ENCODE measurements around the gene C2orf49.

The C2orf49 gene

GRCh38 chr2:105337122-105338019 is at the start of gene C2orf49:
C2orf49 (plus strand) TSS chr2:105337540; CDS start chr2:105337588, 48 bp downstream.
- peak; percentile 79 to 80 for DNase-seq (ENCODE audit: low read depth in 2 of 2)

- no peak for DNase-seq (ENCODE audit: low read depth in 2 of 2)
These were observed 49.6 kb upstream of the C2orf49 start for GRCh38 chr2:105287692-105288091.

GRCh38 chr2:105288133-105288532 is 49.2 kb upstream of the C2orf49 start:
- no peak for DNase-seq (ENCODE audit: low read depth in 2 of 2)

- no peak for DNase-seq (ENCODE audit: low read depth in 2 of 2)
These were observed 46.2 kb upstream of the C2orf49 start for GRCh38 chr2:105290981-105291660.

GRCh38 chr2:105291981-105292380 is 45.4 kb upstream of the C2orf49 start:
- no peak for DNase-seq (ENCODE audit: low read depth in 2 of 2)

GRCh38 chr2:105294046-105294445 is 43.3 kb upstream of the C2orf49 start:
- DNase-seq (ENCODE audit: low read depth in 2 of 2), result no peak

- no peak for DNase-seq (ENCODE audit: low read depth in 2 of 2)
These were observed 42.4 kb upstream of the C2orf49 start for GRCh38 chr2:105294844-105295481.

GRCh38 chr2:105296017-105296611 is 41.2 kb upstream of the C2orf49 start:
- DNase-seq (ENCODE audit: low read depth in 2 of 2), result no peak

GRCh38 chr2:105297216-105297615 is 40.1 kb upstream of the C2orf49 start:
- DNase-seq (ENCODE audit: low read depth in 2 of 2), result no peak

- no peak for DNase-seq (ENCODE audit: low read depth in 2 of 2)
These were observed 39.3 kb upstream of the C2orf49 start for GRCh38 chr2:105298017-105298416.

- no peak for DNase-seq (ENCODE audit: low read depth in 2 of 2)
These were observed 38.0 kb upstream of the C2orf49 start for GRCh38 chr2:105299290-105299689.

GRCh38 chr2:105301646-105302045 is 35.7 kb upstream of the C2orf49 start:
- DNase-seq (ENCODE audit: low read depth in 2 of 2), result no peak

GRCh38 chr2:105307146-105307545 is 30.2 kb upstream of the C2orf49 start:
- no peak for DNase-seq (ENCODE audit: low read depth in 2 of 2)

GRCh38 chr2:105307550-105307949 is 29.8 kb upstream of the C2orf49 start:
- DNase-seq (ENCODE audit: low read depth in 2 of 2), result no peak

- no peak for DNase-seq (ENCODE audit: low read depth in 2 of 2)
These were observed 29.4 kb upstream of the C2orf49 start for GRCh38 chr2:105307962-105308361.

GRCh38 chr2:105308382-105309146 is 28.8 kb upstream of the C2orf49 start:
- DNase-seq (ENCODE audit: low read depth in 2 of 2), result no peak

- DNase-seq (ENCODE audit: low read depth in 2 of 2), result no peak
These were observed 28.2 kb upstream of the C2orf49 start for GRCh38 chr2:105309147-105309545.

GRCh38 chr2:105313877-105314276 is 23.5 kb upstream of the C2orf49 start:
- DNase-seq (ENCODE audit: low read depth in 2 of 2), result no peak

- no peak for DNase-seq (ENCODE audit: low read depth in 2 of 2)
These were observed 22.0 kb upstream of the C2orf49 start for GRCh38 chr2:105315314-105315713.

- no peak for DNase-seq (ENCODE audit: low read depth in 2 of 2)
These were observed 19.4 kb upstream of the C2orf49 start for GRCh38 chr2:105317937-105318336.

GRCh38 chr2:105320651-105321215 is 16.6 kb upstream of the C2orf49 start:
- DNase-seq (ENCODE audit: low read depth in 2 of 2), result no peak

Measured in stimulated activated CD8-positive, alpha-beta memory T cell treated with anti-CD3 and anti-CD28 coated beads, Interleukin-7, amount 100 ng/mL, for 1 hour (primary cell).